HL-60/S4 (cell line): ENCODE results near the gene SCART1.
"Not testable (repeated sequence)": the region's sequence is repeated elsewhere in the genome, so short reads cannot be mapped to it uniquely, and the experiment has no call there.

Experiments
- in situ Hi-C: fragments of 300-500 bp; cut with MboI; formaldehyde crosslinking; loops from 2 replicates; pipeline ENCODE4 v1.14.3; 2022; ENCODE audit warnings: low sequenced_read_pairs

SCART1 gene

DNA sequence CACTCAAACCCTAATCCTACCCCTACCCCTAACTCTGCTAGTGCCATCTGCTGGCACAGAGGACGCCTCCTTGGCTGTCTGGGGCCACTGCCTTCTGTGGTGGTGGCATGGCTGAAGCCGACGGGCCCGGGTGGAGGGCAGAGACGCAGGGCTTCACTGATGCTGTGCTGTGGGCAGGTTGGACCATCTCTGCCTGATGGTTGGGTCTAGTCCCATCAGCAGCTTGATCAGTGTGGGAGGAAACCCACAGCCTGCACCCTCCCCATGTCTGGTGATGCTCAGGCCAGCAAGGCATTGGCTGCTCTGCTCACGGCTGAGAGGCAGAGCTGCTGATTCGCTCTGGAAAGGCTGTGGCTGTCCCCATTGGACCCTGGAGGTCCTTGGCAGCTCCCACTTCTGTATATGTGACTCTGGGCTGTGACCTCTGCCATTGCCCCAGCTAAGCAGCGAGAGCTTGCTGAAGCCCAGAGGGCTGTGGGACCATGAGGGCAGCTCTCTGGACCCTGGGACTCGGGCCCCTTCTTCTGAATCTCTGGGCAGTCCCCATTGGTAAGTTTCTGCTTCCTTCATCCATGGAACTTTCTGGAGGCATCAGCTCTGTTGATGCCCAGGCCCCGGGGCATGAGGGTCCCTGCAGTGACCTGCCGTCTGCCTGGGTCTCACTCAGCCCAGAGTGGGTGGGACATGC lies at the start of gene SCART1:
Gene SCART1 (plus strand): TSS at position 430 of the 688 bp plus-strand sequence. CDS start 53 bp downstream, at position 483.
- in situ Hi-C loops: no loop called here

DNA sequence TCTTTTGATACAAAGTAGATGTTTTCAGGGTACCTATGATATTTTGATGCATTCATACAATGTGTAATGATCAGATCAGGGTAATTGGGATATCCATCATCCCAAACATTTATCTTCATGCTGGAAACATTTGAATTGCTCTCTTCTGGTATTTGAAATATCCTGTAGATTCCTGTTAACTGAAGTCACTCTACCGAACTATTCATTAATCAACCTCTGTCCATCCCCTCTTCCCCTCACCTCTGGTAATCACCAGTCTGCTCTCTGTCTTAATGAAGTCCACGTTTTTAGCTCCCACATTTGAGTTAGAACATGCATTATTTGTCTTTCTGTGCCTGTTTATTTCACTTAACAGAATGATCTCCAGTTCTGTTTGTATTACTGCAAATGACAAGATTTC lies 48.5 kb upstream of the SCART1 start:
- in situ Hi-C loops: no loop called here

DNA sequence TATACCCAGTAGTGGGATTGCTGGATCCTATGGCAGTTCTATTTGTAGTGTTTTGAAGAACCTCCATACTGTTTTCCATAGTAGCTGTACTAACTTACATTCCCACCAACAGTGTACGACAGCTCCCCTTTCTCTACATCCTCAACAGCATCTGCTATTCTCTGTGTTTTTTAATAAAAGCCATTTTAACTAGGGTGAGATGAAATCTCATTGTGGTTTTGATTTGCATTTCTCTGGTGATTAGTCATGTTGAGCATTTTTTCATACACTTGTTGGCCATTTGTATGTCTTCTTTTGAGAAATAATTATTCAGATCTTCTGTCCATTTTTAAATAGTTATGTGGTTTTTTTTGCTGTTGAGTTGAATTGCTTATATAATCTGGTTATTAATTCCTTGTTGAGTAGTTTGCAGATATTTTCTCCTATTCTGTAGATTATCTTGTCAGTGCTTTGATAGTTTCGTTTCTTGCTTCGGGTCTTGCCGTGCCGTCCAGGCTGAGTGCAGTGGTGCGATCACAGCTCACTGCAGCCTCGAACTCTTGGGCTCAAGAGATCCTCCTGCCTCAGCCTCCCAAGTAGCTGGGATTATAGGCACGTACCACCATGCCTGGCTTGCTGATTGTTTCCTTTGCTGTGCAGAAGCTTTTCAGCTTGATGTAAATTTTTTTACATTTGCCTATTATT lies 47.8 kb upstream of the SCART1 start:
- in situ Hi-C loops: no loop called here

DNA sequence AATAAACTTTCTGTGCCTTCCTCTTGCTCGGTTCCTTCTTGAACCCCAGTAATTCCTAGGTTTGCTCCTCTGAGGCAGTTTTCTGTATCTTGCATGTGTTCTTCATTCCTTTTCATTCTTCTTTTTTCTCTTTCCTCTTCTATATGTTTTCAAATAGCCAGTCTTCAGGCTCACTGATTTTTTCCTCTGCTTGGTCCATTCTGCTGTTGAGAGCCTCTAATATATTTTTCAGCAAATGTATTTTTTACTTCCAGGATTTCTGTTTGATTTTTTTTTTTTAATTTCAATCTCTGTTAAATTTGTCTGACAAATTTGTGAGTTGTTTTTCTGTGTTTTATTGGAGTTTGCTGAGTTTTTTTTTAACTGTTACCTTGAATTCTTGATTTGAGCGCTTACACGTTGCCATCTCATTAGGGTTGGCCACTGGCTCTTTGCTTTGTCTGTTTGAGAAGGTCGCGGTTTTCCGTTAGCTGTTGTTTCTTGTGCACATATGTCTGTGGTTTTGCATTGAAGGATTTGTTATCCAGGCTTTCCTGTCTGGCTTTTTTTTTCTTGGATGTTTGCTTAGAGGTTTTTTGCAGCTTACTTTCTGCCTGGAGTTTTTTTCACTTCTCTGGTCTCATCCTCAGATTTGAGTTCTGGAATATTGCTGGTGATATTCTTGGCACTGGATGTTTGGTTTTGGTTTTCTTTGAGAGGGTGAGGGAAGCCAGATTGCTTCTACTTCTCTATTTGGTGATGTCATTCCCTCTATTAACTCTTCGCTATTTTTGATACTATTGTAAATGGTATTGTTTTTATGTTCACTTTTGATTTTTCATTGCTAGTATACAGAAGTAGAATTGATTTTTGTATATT lies 42.0 kb upstream of the SCART1 start:
- in situ Hi-C loops: no loop called here

DNA sequence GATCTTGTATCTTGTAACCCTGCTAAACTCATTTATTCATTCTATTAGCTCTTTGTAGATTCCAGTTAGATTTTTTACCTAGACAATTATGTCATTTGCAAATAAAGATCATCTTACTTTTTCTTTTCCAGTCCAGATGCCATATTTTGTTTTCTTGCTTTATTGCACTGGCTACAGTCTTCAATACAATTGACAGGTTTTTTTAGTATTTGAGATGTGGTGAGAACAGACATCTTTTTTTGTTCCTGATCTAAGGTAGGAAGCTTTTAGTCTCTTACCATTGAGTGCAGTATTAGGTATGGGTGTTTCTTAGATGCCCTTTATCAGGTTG lies 41.4 kb upstream of the SCART1 start:
- in situ Hi-C loops: no loop called here

DNA sequence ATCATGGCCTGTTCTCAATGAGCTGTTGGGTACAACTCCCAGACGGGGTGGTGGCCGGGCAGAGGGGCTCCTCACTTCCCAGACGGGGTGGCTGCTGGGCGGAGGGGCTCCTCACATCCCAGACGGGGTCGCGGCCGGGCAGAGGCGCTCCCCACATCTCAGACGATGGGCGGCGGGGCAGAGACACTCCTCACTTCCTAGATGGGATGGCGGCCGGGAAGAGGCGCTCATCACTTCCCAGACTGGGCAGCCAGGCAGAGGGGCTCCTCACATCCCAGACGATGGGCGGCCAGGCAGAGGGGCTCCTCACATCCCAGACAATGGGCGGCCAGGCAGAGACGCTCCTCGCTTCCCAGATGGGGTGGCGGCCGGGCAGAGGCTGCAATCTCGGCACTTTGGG lies 39.3 kb upstream of the SCART1 start:
- in situ Hi-C loops: not testable (repeated sequence)

DNA sequence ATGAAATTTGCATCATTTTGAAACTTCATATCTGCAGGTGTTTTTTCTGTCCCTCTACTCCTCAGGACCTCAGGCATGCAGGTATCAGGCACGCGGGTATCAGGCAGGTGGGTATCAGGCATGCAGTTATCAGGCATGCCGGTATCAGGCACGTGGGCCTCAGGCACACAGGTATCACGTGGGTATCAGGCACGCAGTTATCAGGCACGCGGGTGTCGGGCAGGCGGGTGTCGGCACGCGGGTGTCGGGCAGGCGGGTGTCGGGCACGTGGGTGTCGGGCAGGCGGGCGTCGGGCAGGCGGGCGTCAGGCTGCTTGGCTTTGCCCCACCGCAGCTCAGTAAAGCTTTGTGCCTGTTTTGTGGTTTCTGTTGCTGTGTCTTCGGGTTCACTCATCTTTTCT lies 38.0 kb upstream of the SCART1 start:
- in situ Hi-C loops: no loop called here

DNA sequence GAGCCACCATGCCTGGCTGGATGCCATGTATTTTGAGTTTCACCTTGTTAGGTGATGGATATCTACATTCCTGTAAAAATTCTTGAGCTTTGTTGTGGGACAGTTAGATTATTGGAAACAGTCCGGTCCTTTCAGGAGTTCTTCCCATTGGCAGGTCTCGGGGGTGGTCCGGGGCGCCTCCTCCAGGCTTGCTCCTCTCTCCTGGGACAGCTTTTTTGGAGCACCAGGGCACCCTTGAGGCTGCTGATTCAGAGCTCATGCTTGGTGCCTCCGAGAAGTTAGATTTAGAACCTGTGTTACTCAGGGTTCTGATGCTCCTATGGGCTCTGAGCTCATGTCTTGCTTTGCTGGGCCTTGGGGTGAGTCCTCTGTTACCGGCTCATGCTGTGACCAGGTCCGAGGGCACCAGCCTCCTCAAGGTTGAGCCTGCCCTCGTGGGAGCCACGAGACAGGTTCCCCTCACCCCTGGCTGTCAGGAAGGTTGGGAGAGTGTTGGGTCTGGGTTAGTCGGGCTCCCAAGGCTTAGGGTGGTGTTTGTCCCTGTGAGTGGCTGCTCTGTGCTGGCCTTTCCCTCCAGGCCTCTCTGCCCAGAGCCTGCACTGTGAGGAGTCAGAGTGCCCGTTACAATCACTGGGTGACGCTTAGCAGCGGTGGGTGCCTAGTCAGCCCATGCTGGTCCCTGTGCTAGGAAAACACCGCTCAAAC lies 35.3 kb upstream of the SCART1 start:
- in situ Hi-C loops: no loop called here

DNA sequence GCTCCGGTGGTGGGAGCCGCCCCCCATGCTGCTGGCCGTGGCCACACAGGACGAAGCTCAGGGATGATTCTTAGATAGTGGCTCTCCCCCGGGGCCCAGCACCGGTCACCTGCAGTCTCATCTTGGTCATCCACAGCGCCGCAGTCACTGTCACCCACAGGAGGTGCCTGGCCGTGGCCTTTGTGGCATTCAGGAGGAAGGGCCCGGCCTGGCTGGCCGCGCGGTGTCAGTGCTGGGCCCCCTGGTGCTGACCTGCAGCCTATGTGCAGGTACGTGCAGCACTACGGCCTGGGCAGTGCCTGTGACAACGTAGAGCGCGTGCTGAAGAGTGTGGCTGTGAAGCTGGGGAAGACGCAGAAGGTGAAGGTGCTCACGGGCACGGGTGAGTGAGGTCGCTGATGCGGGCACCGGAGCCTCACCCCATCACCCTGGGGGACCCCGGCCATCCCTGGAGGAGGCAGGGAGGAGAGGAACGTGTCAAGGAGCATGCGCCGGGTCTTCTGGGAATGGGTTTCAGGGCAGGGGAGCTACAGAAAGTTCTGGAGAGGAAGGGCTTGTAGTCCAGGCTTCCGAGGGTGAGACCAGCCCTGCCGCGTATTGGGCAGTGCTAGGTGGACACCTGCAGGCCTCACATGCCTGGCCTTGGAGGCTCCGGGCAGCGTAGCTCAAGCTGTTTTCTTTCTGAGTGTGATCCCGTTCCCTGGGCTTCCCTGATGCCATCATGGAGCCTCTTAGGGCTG lies 34.4 kb upstream of the SCART1 start:
- in situ Hi-C loops: no loop called here

DNA sequence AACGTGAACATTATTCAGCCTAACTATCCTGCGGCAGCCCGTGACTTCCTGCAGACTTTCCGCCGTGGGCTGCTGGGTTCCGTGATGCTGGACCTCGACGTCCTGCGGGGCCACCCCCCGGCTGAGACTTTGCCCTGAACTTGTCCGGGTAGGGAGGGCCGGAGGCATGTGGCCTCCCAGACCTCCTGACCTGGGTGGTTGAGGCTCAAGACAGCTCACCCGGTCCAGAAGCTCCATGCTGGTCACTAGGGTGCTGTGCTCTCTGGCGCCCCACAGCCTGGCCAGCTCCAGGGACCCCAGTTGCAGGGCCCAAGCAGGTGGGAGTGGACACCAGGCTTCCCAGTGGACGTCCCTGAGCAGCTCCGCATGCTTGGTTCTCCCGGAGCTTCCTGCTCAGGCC lies 33.7 kb upstream of the SCART1 start:
- in situ Hi-C loops: loop anchor here (10.0 kb wide), 1 partner anchor 155 kb away; no protein-coding TSS in a partner anchor

DNA sequence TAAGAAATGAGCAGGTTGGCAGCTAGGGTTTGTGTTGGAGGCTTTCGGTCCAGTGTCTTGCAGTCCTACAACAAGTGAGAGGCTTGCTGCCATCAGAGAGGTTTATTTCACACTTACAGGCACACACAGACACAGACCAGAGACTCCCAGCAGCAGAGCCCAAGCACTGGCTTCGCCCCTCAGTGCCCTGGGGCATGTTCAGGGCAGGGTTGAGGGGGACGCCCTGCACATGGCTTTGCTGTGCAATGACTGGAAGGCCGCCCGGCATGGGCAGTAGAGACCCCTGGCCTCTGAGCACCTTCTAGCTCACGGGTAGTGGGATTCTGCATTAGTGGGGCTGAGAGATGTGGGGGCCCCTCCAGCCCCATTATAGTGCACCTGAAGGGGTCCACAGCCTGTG lies 33.2 kb upstream of the SCART1 start:
- in situ Hi-C loops: loop anchor here (10.0 kb wide), 1 partner anchor 154 kb away; no protein-coding TSS in a partner anchor

DNA sequence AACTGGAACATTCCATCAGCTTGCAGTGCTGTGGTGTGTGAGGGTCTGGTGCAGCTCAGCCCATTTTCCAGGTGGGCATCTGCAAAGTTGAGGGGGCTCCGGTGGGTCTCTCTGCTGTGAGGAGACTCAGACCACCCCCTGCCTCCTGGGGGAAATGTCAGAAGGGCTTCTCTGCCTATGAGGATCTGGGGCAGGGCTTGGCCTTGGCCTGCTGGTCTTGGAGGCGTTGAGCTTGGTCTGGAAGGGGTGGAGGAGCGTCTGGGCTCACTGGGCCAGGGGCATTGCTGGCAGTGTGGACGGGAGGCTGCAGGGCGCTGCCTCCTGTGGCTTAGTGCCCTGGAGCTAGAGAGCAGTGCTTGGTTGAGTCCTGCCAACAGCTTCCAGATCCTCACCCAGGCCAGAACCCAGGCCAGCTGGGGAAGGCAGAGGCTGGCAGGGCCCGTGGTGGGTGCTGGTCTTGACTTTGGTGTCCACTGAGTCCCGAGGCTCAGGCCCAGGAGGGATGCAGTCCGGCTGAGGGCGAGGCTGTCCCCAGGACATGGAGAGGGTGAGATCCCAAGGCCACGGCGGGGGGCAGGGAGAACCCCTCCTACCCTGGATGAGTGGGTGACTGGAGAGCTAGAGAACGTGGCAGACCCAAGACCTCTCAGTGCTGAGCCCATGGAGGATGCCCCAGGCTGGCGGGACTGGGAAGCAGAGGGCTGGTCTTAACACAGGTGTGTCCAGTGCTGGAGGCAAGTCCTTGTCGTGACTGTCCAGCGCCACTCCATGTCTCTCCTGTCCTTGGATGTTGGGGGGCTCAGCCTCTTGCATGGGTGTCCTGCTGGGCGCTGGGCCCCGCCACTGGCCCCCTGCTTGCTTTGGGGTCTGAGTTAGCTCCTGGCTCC lies 32.2 kb upstream of the SCART1 start:
- in situ Hi-C loops: loop anchor here (10.0 kb wide), 1 partner anchor 153 kb away; no protein-coding TSS in a partner anchor

DNA sequence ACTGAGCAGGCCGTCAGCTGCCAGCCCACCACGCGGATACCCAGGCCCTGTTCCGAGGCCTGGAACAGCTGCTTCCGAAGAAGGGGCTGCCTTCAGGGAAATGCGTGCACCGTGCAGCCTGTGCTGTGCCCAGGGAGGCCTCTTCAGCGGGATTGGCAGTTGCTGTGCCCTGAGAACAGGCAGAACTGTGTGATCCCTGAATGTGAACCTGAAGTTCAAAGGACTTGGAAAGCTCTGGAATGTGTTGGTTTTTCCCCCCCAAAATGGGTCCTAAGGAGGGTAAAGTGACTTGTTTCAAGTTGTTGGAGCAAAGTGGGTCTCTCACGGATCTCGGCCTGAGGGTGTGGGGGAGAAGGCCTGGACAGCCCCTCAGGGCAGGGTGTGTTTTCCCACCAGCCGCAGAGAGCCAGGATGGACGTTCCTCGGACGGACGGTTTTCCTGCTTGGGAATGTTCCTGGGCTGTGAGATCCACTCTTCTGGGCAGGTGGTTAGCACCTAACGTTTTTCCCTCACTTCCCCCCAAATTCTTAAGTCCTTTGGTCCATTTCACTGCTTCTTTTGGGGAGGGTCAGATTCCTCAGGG lies 31.4 kb upstream of the SCART1 start:
- in situ Hi-C loops: loop anchor here (10.0 kb wide), 1 partner anchor 152 kb away; no protein-coding TSS in a partner anchor

DNA sequence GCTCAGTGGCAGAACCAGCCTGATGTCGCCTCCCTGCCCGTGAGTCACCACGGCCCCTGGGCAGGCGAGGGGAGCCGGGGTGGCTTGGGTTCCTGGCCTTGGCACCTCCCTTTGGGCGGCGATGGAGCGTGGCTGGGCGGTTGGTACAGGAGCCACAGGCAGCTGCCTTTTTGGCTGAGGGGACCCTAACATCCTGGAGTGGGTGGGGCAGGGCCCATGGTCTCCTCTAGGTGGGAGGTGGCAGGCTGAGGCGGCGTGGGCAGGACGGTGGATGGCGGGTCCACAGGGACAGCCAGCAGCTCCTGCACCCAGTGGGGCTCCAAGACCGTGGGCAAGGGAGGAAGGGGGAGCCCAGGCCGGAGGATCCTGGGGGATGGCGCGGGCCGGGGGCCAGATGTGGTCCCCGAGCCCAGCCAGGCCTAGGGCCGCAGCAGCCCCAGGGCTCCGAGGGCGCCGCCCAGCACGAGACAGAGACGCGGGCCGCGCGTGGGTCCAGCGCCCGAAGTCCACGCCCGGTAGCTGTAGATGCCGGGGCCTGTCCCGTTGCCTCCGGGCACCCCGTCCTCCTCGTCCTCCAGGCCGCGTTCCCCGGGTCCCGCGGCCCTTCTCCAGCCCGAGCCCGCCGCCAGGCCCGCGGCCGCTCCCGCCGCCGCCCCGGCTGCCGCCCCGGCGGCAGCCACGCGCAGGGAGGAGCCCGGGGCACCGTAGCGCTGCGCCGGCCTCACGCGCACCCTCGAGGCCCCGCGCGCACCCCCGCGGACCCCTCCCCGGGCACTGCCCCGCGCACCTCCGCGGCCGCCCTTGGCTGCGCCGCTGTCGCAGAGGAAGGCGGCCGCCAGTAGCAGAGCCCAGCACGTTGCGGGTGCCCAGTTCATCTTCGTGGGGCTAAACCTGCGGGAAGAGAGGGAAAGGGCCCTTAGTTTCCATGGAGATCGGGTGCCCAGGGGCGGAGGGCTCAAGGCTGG lies 30.7 kb upstream of the SCART1 start:
- in situ Hi-C loops: loop anchor here (10.0 kb wide), 1 partner anchor 152 kb away; no protein-coding TSS in a partner anchor

DNA sequence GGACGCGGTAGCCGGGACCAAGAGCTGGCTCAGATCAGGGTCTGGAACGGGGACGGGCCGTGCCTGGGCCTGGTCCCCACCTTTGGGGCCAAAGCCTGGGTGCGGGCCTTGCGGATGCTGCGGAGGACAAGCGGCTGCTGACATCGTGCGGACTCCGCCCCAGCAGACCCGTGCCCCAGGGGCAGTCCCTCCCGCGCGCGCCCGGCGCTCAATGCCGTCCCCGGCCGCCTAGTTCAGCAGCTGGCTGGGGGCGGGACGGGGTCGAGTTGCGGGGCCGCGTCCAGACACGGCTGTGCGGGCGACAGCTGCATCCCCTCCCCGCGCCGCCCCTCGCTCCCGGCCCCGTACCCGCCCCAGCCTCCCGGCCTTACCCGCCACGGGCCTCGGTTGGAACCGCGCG lies 29.6 kb upstream of the SCART1 start:
- in situ Hi-C loops: loop anchor here (10.0 kb wide), 1 partner anchor 151 kb away; no protein-coding TSS in a partner anchor

DNA sequence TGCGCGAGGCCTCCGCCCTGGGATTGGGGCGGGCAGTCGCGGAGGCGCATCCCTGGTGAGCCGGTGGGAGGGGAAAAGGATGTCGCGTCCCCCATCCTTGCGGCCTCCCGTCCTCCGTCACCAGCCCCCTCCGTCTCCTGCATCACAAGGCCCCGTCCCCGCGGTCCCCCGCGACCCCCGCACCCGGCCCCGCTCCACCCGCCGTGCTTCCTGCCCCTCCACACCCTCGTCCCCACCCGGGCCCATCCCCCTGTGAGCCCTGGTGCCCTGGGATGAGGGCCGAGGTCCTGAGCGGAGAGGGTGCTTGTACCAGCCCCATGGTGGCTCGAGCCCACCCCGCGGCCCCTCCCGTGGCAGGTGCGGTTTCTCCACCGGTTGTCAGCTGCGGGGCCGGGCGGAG lies 29.1 kb upstream of the SCART1 start, which contains the start of gene SPRN:
Gene SPRN (minus strand): TSS at position 25 of the 400 bp plus-strand sequence. CDS start 944 bp downstream, outside the sequence.
- in situ Hi-C loops: loop anchor here (10.0 kb wide), 1 partner anchor 150 kb away; no protein-coding TSS in a partner anchor

DNA sequence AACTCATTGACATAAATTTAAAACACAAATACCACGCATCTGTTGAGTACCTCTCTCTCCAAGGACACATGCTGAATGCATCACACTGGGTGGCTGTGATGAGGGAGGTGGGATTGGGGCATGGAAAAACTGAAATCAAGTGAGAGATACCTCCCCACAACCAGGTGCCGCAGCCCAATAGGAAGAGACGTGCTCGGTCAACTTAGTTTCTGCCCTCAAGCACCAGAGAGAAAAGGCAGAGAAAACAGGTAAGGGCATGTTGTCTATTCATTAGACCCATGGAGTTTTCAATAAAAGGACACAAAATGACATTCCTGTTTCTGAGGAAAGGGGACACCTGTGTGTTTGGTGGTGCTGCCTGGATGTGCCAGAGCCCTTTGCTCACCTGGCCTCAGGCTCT lies 24.2 kb upstream of the SCART1 start:
- in situ Hi-C loops: loop anchor here (10.0 kb wide), 1 partner anchor 145 kb away; no protein-coding TSS in a partner anchor
